ENCODE data around the gene ATPAF1.

GRCh38 chr1:46670134-46670533, 2.0 kb upstream of the ATPAF1 start:
- TF ChIP-seq SUZ12 (IDR thresholded peaks at IDR 0.05), result no peak
- TF ChIP-seq FOXM1 (IDR thresholded peaks at IDR 0.05; ENCODE audit: borderline replicate concordance), result no peak
- TF ChIP-seq ELF4 (IDR thresholded peaks at IDR 0.05), result no peak
- TF ChIP-seq FOXK2 (IDR thresholded peaks at IDR 0.05), result no peak
- TF ChIP-seq BHLHE40 (IDR thresholded peaks at IDR 0.05; ENCODE audit: borderline replicate concordance), result no peak
- no peak for TF ChIP-seq SP1 (IDR thresholded peaks at IDR 0.05)
- TF ChIP-seq ARNT (IDR thresholded peaks at IDR 0.05), result no peak
- TF ChIP-seq FOXA1 (IDR thresholded peaks at IDR 0.05), result no peak
- no peak for TF ChIP-seq TARDBP (IDR thresholded peaks at IDR 0.05)
- no peak for TF ChIP-seq NFRKB (IDR thresholded peaks at IDR 0.05)
- no peak for TF ChIP-seq ZNF384 (IDR thresholded peaks at IDR 0.05)

Measured in HEK293T (cell line).